Ovary (tissue), 3 donors: ENCODE data around the gene ZC3H10.

ENCODE experiments used
- CTCF ChIP-seq, 3 donors: fragments of 450-650 bp in 2 of 3; fragments of 200-600 bp in 1 of 3; IDR thresholded peaks; one replicate each; pipeline versions ENCODE4 v1.5.1 to v1.8.0; 2016 to 2022; ENCODE audit warnings: antibody characterized with exemption in 3 of 3, mild to moderate bottlenecking in 1 of 3
- EP300 ChIP-seq: sonication (generic); formaldehyde crosslinking; IDR thresholded peaks from one replicate; pipeline ENCODE4 v1.6.1; 2017; ENCODE audit warnings: antibody characterized with exemption
- POLR2A ChIP-seq: fragments of 450-650 bp; IDR thresholded peaks from one replicate; pipeline ENCODE4 v1.6.1; 2017; ENCODE audit warnings: antibody characterized with exemption, mild to moderate bottlenecking, moderate library complexity
- donor health status: DM: no; HTN: no; CAD: no.

GRCh38 chr12:56161690-56162351 lies 43.8 kb downstream of the ZC3H10 start:
- TF ChIP-seq CTCF (IDR thresholded peaks at IDR 0.05) (no peak), EP300 (no peak), POLR2A (no peak)
